B cell (primary cell): ENCODE results near the gene TGFBI. TPM values are rescaled to one million over a fixed set of nuclear protein-coding genes. Genes with fewer than 3 reads are reported as not detected.

ENCODE experiments used
- ATAC-seq: fragments of 200-7000 bp; cut with Tn5 transposase; one replicate; pipeline ENCODE4 v1.10.0; 2021; ENCODE audit warnings: low read depth, mild to moderate bottlenecking, moderate number of reproducible peaks, moderate library complexity
- CTCF ChIA-PET: fragments of 350-600 bp; sonication (Branson Sonifier 250); formaldehyde crosslinking; loops from one replicate; lab custom pipeline; 2021; ENCODE audit warnings: antibody characterized with exemption, inconsistent platforms; lab: Charles Lee
- POLR2A ChIA-PET: fragments of 350-600 bp; sonication (Branson Sonifier 250); formaldehyde crosslinking; loops from one replicate; lab custom pipeline; 2021; ENCODE audit warnings: antibody characterized with exemption; lab: Charles Lee
- DNase-seq: peaks from one replicate; pipeline ENCODE4 v3.0.0; 2013
- H2AFZ ChIP-seq: 2 replicates; pipeline ENCODE4 v1.6.1; 2012; ENCODE audit warnings: mild to moderate bottlenecking, low read depth, low read length; ENCODE audit not compliant: insufficient read depth, poor library complexity, severe bottlenecking
- H3K27ac ChIP-seq, 2 donors: 1 replicate in 1 of 2; 2 replicates in 1 of 2; pipeline ENCODE4 v1.5.1; 2012 to 2013; ENCODE audit warnings: low read length in 2 of 2, mild to moderate bottlenecking in 2 of 2, moderate library complexity in 1 of 2
- H3K27me3 ChIP-seq, 4 experiments: fragments of 200-600 bp in 1 of 4; sonication (generic) in 1 of 4; replicated peaks in 1 of 4; 1 replicate in 2 of 4; 2 replicates in 2 of 4; pipeline versions ENCODE4 v1.6.1 to v1.7.0; 2013 to 2016; ENCODE audit warnings: low read length in 3 of 4, mild to moderate bottlenecking in 2 of 4, mixed read lengths in 1 of 4, moderate library complexity in 1 of 4; ENCODE audit not compliant: insufficient read depth in 4 of 4, control insufficient read depth in 3 of 4; ENCODE audit errors: control extremely low read depth in 1 of 4
- H3K36me3 ChIP-seq, 2 experiments: replicated peaks in 1 of 2; 1 replicate in 1 of 2; 2 replicates in 1 of 2; pipeline versions ENCODE4 v1.6.1 to v1.7.1; 2013; ENCODE audit warnings: low read length in 1 of 2; ENCODE audit not compliant: insufficient read depth in 2 of 2, control insufficient read depth in 1 of 2; ENCODE audit errors: control extremely low read depth in 1 of 2, extremely low read depth in 1 of 2
- H3K4me1 ChIP-seq, 2 donors: fragments of 200-600 bp in 1 of 2; sonication (generic) in 1 of 2; 1 replicate in 1 of 2; 2 replicates in 1 of 2; pipeline versions ENCODE4 v1.5.1 to v1.6.1; 2013 to 2017; ENCODE audit warnings: low read length in 2 of 2; ENCODE audit not compliant: control insufficient read depth in 2 of 2, insufficient read depth in 2 of 2
- H3K4me2 ChIP-seq: replicated peaks from 2 replicates; pipeline ENCODE3; 2012; ENCODE audit warnings: mild to moderate bottlenecking, low read depth, low read length; ENCODE audit not compliant: poor library complexity, severe bottlenecking
- H3K4me3 ChIP-seq, 5 experiments: fragments of 200-600 bp in 1 of 5; sonication (generic) in 1 of 5; 1 replicate in 3 of 5; 2 replicates in 2 of 5; pipeline versions ENCODE4 v1.5.1 to v1.7.0; 2011 to 2016; ENCODE audit warnings: low read length in 4 of 5, mild to moderate bottlenecking in 4 of 5, low read depth in 2 of 5, control low read depth in 1 of 5, moderate library complexity in 1 of 5; ENCODE audit not compliant: insufficient read depth in 1 of 5; ENCODE audit errors: control extremely low read depth in 1 of 5, extremely low read depth in 1 of 5
- H3K79me2 ChIP-seq: fragments of 200-600 bp; sonication (generic); one replicate; pipeline ENCODE4 v1.6.0; 2016; ENCODE audit warnings: low read length; ENCODE audit not compliant: control insufficient read depth, insufficient read depth
- H3K9ac ChIP-seq: fragments of 200-600 bp; sonication (generic); 2 replicates; pipeline ENCODE4 v1.6.1; 2017; ENCODE audit warnings: mild to moderate bottlenecking, low read length, moderate library complexity
- H3K9me3 ChIP-seq, 3 donors: one replicate each; pipeline versions ENCODE4 v1.6.1 to v1.7.1; 2013; ENCODE audit warnings: low read length in 2 of 3; ENCODE audit not compliant: control insufficient read depth in 2 of 3, insufficient read depth in 1 of 3; ENCODE audit errors: control extremely low read depth in 1 of 3
- H4K20me1 ChIP-seq: 2 replicates; pipeline ENCODE4 v1.6.0; 2012; ENCODE audit warnings: mild to moderate bottlenecking, low read length; ENCODE audit not compliant: insufficient read depth, control insufficient read depth, poor library complexity, severe bottlenecking
- H3K27ac Mint-ChIP-seq: one replicate; pipeline ENCODE4 v1.8.0; 2021; ENCODE audit warnings: mixed read lengths
- H3K27me3 Mint-ChIP-seq: one replicate; pipeline ENCODE4 v1.8.0; 2021; ENCODE audit warnings: mixed read lengths
- H3K4me1 Mint-ChIP-seq: one replicate; pipeline ENCODE4 v1.8.0; 2021; ENCODE audit warnings: mixed read lengths
- H3K4me3 Mint-ChIP-seq: one replicate; pipeline ENCODE4 v1.8.0; 2021; ENCODE audit warnings: mixed read lengths
- H3K9me3 Mint-ChIP-seq: one replicate; pipeline ENCODE4 v1.8.0; 2022; ENCODE audit warnings: mixed read lengths; ENCODE audit not compliant: insufficient read depth
- EZH2 ChIP-seq: IDR thresholded peaks from 2 replicates; pipeline ENCODE4 v1.6.1; 2012; ENCODE audit warnings: borderline replicate concordance, low read depth, mild to moderate bottlenecking, moderate library complexity, low read length; ENCODE audit not compliant: insufficient read depth, poor library complexity, severe bottlenecking
- WGBS: methylation state at CpG from one replicate; pipeline ENCODE4 v1.1.5; 2013; ENCODE audit warnings: missing lambda C conversion rate; ENCODE audit not compliant: insufficient coverage; 5-methylcytosine and 5-hydroxymethylcytosine counted together
- intact Hi-C: fragments of 100-400 bp; cut with micrococcal nuclease; formaldehyde crosslinking; loops from one replicate; pipeline ENCODE4 v1.10.0; 2022
- polyA plus RNA-seq: library from polyadenylated mRNA; depleted of rRNA; stranded (reverse); fragments of >200 nt; gene quantifications from 2 replicates; pipeline ENCODE4 v1.2.3, GENCODE V29; 2012
- total RNA-seq, 2 donors: library from RNA; stranded (reverse); fragments of 120-200 nt in 1 of 2; gene quantifications; 1 replicate in 1 of 2; 2 replicates in 1 of 2; pipeline versions ENCODE4 v1.2.3 to v1.2.4, GENCODE V29; 2013 to 2022
- TF ChIP-seq, protein P1 (sequence below): fragments of 200-600 bp; IDR thresholded peaks from one replicate; pipeline ENCODE4 v1.8.0; 2022; ENCODE audit warnings: antibody characterized with exemption, mild to moderate bottlenecking

TGFBI gene
- total and polyA plus RNA-seq, 2 donors (not counting 1 experiment from before 2014, with no cell fraction given) = 3.7 to 4.5 TPM

DNA sequence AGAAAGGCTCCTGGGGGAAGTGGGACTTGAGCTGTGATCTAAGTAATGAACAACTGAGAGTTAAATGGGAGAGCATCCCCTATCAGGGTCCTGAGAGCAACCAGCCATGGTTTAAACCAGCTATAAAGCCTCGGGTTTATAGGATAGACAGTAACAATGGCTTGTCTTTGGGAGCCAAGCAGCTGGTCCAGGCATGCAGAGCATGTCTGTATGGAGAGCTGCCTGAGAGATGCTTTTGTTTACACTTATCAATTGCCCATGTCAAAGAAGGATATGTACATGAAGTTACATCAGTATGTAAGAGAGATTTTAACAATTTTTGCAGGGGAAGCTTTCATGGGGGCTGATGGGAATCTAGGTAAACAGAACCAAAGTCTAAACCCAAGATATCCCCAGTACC is 4.4 kb downstream of the TGFBI start:
- no peak overlapping the region for H2AFZ ChIP-seq
- WGBS = 100% methylated on average over 1 of the region's 1 CpG
- Mint-ChIP-seq H3K9me3 (peaks cover 1% of the 10 kb centered on the region), H3K27me3 (peaks cover 11% of the 10 kb centered on the region), H3K4me3 (no peak overlapping the region), H3K4me1 (peaks cover 43% of the 10 kb centered on the region), H3K27ac (no peak overlapping the region)
- TF ChIP-seq EZH2 = no peak
- no peaks in the 10 kb centered on the region for H4K20me1 ChIP-seq
- no peak for DNase-seq
- ChIA-PET CTCF (no interaction called here), POLR2A (no interaction called here)
- H3K27me3 ChIP-seq = peaks cover 0 to 15% (median 0%) of the 10 kb centered on the region in 4 experiments
- intact Hi-C loops = no loop called here
- peaks cover 0 to 1% (median 0%) of the 10 kb centered on the region in 3 donors for H3K9me3 ChIP-seq
- H3K4me3 ChIP-seq = no peak overlapping the region
- peaks cover 17 to 29% of the 10 kb centered on the region in 2 donors for H3K4me1 ChIP-seq
- no peak overlapping the region for H3K27ac ChIP-seq
- H3K79me2 ChIP-seq = no peaks in the 10 kb centered on the region
- no peak overlapping the region for H3K9ac ChIP-seq
- no peak overlapping the region for H3K4me2 ChIP-seq
- no peak for ATAC-seq
- H3K36me3 ChIP-seq = no peaks in the 10 kb centered on the region

DNA sequence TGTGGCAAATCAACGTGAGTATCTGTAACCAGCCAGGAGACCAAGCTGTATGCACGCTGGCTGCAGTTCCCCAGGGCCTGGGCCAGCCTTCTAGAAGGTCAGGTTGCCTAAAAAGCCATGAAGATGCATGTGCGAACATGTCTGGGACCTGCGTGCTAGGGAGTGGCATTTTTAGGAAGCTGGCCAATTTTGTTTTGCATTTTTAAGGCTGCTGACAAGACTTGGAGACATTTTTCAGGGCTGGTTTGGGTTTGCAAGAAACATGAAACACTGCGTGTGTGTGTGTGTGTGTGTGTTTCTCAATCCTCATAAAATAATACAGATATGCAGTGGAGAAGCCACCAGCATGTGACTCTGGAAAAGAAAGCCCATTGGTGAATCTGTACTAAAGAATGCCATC is 5.1 kb downstream of the TGFBI start:
- H3K9me3 ChIP-seq = peaks cover 0 to 6% (median 0%) of the 10 kb centered on the region in 3 donors
- H3K36me3 ChIP-seq = no peaks in the 10 kb centered on the region
- no peak overlapping the region for H3K4me3 ChIP-seq
- peaks cover 11% of the 10 kb centered on the region for H3K27me3 Mint-ChIP-seq
- no peak overlapping the region for H2AFZ ChIP-seq
- 66% methylated on average over 3 of the region's 5 CpGs for WGBS
- H3K27ac ChIP-seq = no peak overlapping the region
- TF ChIP-seq, protein P1, sequence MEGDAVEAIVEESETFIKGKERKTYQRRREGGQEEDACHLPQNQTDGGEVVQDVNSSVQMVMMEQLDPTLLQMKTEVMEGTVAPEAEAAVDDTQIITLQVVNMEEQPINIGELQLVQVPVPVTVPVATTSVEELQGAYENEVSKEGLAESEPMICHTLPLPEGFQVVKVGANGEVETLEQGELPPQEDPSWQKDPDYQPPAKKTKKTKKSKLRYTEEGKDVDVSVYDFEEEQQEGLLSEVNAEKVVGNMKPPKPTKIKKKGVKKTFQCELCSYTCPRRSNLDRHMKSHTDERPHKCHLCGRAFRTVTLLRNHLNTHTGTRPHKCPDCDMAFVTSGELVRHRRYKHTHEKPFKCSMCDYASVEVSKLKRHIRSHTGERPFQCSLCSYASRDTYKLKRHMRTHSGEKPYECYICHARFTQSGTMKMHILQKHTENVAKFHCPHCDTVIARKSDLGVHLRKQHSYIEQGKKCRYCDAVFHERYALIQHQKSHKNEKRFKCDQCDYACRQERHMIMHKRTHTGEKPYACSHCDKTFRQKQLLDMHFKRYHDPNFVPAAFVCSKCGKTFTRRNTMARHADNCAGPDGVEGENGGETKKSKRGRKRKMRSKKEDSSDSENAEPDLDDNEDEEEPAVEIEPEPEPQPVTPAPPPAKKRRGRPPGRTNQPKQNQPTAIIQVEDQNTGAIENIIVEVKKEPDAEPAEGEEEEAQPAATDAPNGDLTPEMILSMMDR = no peak
- ChIA-PET POLR2A (no interaction called here), CTCF (no interaction called here)
- no peak overlapping the region for H3K27ac Mint-ChIP-seq
- H3K27me3 ChIP-seq = peaks cover 0 to 11% (median 0%) of the 10 kb centered on the region in 4 experiments
- no peak overlapping the region for H3K4me2 ChIP-seq
- H3K4me3 Mint-ChIP-seq = no peak overlapping the region
- intact Hi-C loops = no loop called here
- H3K79me2 ChIP-seq = no peaks in the 10 kb centered on the region
- no peak for DNase-seq
- H4K20me1 ChIP-seq = no peaks in the 10 kb centered on the region
- H3K9ac ChIP-seq = no peak overlapping the region
- no peak for ATAC-seq
- peaks cover 17 to 29% of the 10 kb centered on the region in 2 donors for H3K4me1 ChIP-seq
- H3K9me3 Mint-ChIP-seq = peaks cover 1% of the 10 kb centered on the region
- peaks cover 43% of the 10 kb centered on the region for H3K4me1 Mint-ChIP-seq
